Thyroid gland (tissue), 4 donors: Measurements from ENCODE around the gene NUP58.

Experiments used
- CTCF ChIP-seq, 6 experiments: fragments of 200-600 bp in 3 of 6; fragments of 450-650 bp in 3 of 6; sonication (generic) in 3 of 6; IDR thresholded peaks; one replicate each; pipeline ENCODE4 v1.5.1; 2016 to 2019; ENCODE audit warnings: antibody characterized with exemption in 6 of 6, mild to moderate bottlenecking in 2 of 6, inconsistent platforms in 1 of 6, moderate library complexity in 1 of 6
- POLR2A ChIP-seq, 2 donors: fragments of 450-650 bp; IDR thresholded peaks; one replicate each; pipeline ENCODE4 v1.6.1; 2017; ENCODE audit warnings: antibody characterized with exemption in 2 of 2, mild to moderate bottlenecking in 2 of 2, moderate library complexity in 1 of 2

GRCh38 chr13:25391932-25392331 lies 90.5 kb downstream of the NUP58 start:
- TF ChIP-seq CTCF (IDR thresholded peaks at IDR 0.05) (no peak), POLR2A (IDR thresholded peaks at IDR 0.05) (no peak)
